K562 (cell line): ENCODE data around the gene ZDHHC20. TPM values are rescaled to one million over a fixed set of nuclear protein-coding genes. Genes with fewer than 3 reads are reported as not detected.

ENCODE experiments used
- ATAC-seq: fragments of 200-7000 bp; cut with Tn5 transposase; 3 replicates; pipeline ENCODE4 v1.9.1; 2020; ENCODE audit warnings: moderate library complexity
- BruUV-seq: library from RNA; stranded (reverse); fragments of 400-500 nt; replicated peaks from 2 replicates; lab custom pipeline; 2021; lab: Mats Ljungman, UMichigan
- CTCF ChIA-PET: fragments of 300-600 bp; formaldehyde crosslinking; extraction: SDS; loops from one replicate; lab custom pipeline; 2021; ENCODE audit warnings: low intra/inter-chr PET ratio; lab: Yijun Ruan, JAX
- POLR2A ChIA-PET: fragments of 300-600, 350-650 bp; sonication (Branson Sonifier 250); formaldehyde crosslinking; extraction: SDS; loops from one replicate; lab custom pipeline; 2021; ENCODE audit warnings: antibody characterized with exemption, inconsistent platforms; lab: Yijun Ruan, JAX
- DNase-seq, 4 experiments: peaks; one replicate each; pipeline versions ENCODE4 v3.0.0 to v3.0.0-alpha.2; 2011 to 2018; ENCODE audit warnings: low spot score in 3 of 4, mixed read lengths in 3 of 4; ENCODE audit errors: extremely low read depth in 1 of 4
- FAIRE-seq: peaks from 2 replicates; lab custom pipeline; 2011; peaks lifted over from hg19 to GRCh38; lab: Jason Lieb, UNC
- H2AFZ ChIP-seq: 2 replicates; pipeline ENCODE4 v1.6.0; 2011; ENCODE audit warnings: low read depth, low read length, control low read depth, inconsistent platforms
- H3K27ac ChIP-seq: fragments of 200-600 bp; 3 replicates; pipeline ENCODE4 v1.8.0; 2011; ENCODE audit warnings: low read depth, mild to moderate bottlenecking, control low read depth, inconsistent platforms, low read length, moderate library complexity, mixed read lengths; ENCODE audit errors: extremely low read depth
- H3K27me3 ChIP-seq, 2 experiments: fragments of 300-600 bp in 1 of 2; 2 replicates in 1 of 2; 3 replicates in 1 of 2; pipeline versions ENCODE4 v1.6.0 to v1.8.0; 2011; ENCODE audit warnings: inconsistent platforms in 2 of 2, low read length in 2 of 2, mild to moderate bottlenecking in 1 of 2, mixed read lengths in 1 of 2, moderate library complexity in 1 of 2; ENCODE audit not compliant: control insufficient read depth in 2 of 2, insufficient read depth in 2 of 2
- H3K36me3 ChIP-seq: fragments of 300-600 bp; 3 replicates; pipeline ENCODE4 v1.8.0; 2011; ENCODE audit warnings: mild to moderate bottlenecking, low read length, inconsistent platforms; ENCODE audit not compliant: control insufficient read depth, insufficient read depth
- H3K4me1 ChIP-seq, 2 experiments: fragments of 200-600 bp in 1 of 2; replicated peaks in 1 of 2; 2 replicates in 1 of 2; 3 replicates in 1 of 2; pipeline versions ENCODE4 v1.5.1 to v1.8.0; 2011; ENCODE audit warnings: inconsistent platforms in 2 of 2, low read length in 2 of 2, mild to moderate bottlenecking in 1 of 2, mixed read lengths in 1 of 2, moderate library complexity in 1 of 2; ENCODE audit not compliant: control insufficient read depth in 2 of 2, insufficient read depth in 2 of 2
- H3K4me2 ChIP-seq: 2 replicates; pipeline ENCODE4 v1.6.1; 2011; ENCODE audit warnings: low read length, control low read depth, inconsistent platforms, mixed read lengths; ENCODE audit not compliant: insufficient read depth
- H3K4me3 ChIP-seq: fragments of 200-600 bp; sonication (generic), shearing (Covaris generic); 2 replicates; pipeline ENCODE4 v1.5.1; 2016; ENCODE audit warnings: control low read depth, inconsistent platforms
- H3K79me2 ChIP-seq: fragments of 200-600 bp; 3 replicates; pipeline ENCODE4 v1.8.0; 2011; ENCODE audit warnings: low read length, inconsistent platforms; ENCODE audit not compliant: control insufficient read depth, insufficient read depth
- H3K9ac ChIP-seq, 2 experiments: 2 replicates each; pipeline versions ENCODE4 v1.6.0 to v1.6.1; 2011; ENCODE audit warnings: low read depth in 2 of 2, low read length in 2 of 2, control low read depth in 1 of 2, inconsistent platforms in 1 of 2, mild to moderate bottlenecking in 1 of 2, mixed read lengths in 1 of 2; ENCODE audit not compliant: insufficient read depth in 1 of 2
- H3K9me1 ChIP-seq: one replicate; pipeline ENCODE4 v1.6.0; 2011; ENCODE audit warnings: inconsistent platforms, mild to moderate bottlenecking, low read length, moderate library complexity; ENCODE audit not compliant: control insufficient read depth, insufficient read depth
- H3K9me3 ChIP-seq: replicated peaks from 2 replicates; pipeline ENCODE4 v1.5.1; 2011; ENCODE audit warnings: low read depth, low read length, inconsistent platforms; ENCODE audit not compliant: control insufficient read depth, insufficient read depth
- H4K20me1 ChIP-seq: replicated peaks from 2 replicates; pipeline ENCODE4 v1.6.1; 2011; ENCODE audit warnings: low read length, inconsistent platforms, mixed read lengths; ENCODE audit not compliant: control insufficient read depth, insufficient read depth
- CTBP1 ChIP-seq: fragments of 450-650 bp; IDR thresholded peaks from 2 replicates; pipeline ENCODE4 v1.6.1; 2016; ENCODE audit warnings: borderline replicate concordance
- IFI16 ChIP-seq: fragments of 250-450 bp; sonication (Bioruptor Pico); IDR thresholded peaks from 2 replicates; pipeline ENCODE4 v2.1.2; 2022; ENCODE audit warnings: mild to moderate bottlenecking, inconsistent platforms
- NONO ChIP-seq, 2 experiments: fragments of 200-400 bp in 1 of 2; fragments of 450-650 bp in 1 of 2; formaldehyde crosslinking in 1 of 2; IDR thresholded peaks; 2 replicates each; pipeline ENCODE4 v1.6.1; 2017; ENCODE audit warnings: low read depth in 2 of 2, mild to moderate bottlenecking in 2 of 2, moderate library complexity in 2 of 2, low read length in 1 of 2
- POLR2A ChIP-seq: fragments of 450-650 bp; conservative IDR thresholded peaks from 2 replicates; pipeline ENCODE4 v1.6.1; 2016
- RAD21 ChIP-seq, 2 experiments: fragments of 250-450 bp in 1 of 2; fragments of 450-650 bp in 1 of 2; sonication (Bioruptor Pico) in 1 of 2; formaldehyde crosslinking in 1 of 2; IDR thresholded peaks in 1 of 2; conservative IDR thresholded peaks in 1 of 2; 2 replicates each; pipeline versions ENCODE4 v1.4.0 to v1.8.0; 2020 to 2022; ENCODE audit warnings: mild to moderate bottlenecking in 2 of 2, moderate library complexity in 1 of 2
- TARDBP ChIP-seq: fragments of 450-650 bp; IDR thresholded peaks from 2 replicates; pipeline ENCODE4 v1.6.1; 2016
- ZBED1 ChIP-seq: IDR thresholded peaks from 2 replicates; pipeline ENCODE4 v1.6.1; 2014
- ZNF586 ChIP-seq: fragments of 450-650 bp; formaldehyde crosslinking; conservative IDR thresholded peaks from 2 replicates; pipeline ENCODE4 v1.4.0; 2020; ENCODE audit warnings: mild to moderate bottlenecking, moderate library complexity
- WGBS: fragments of 100-300 bp; shearing (Covaris generic); methylation state at CpG from one replicate; pipeline ENCODE4 v1.1.6; 2016; ENCODE audit warnings: low coverage, mixed read lengths; ENCODE audit not compliant: insufficient coverage; ENCODE audit errors: missing lambda C conversion rate; 5-methylcytosine and 5-hydroxymethylcytosine counted together
- in situ Hi-C: fragments of 300-500 bp; cut with MboI; formaldehyde crosslinking; loops from 4 replicates; pipeline ENCODE4 v1.15.0; 2018; ENCODE audit warnings: inconsistent platforms, mixed read lengths
- intact Hi-C: fragments of 100-400 bp; cut with micrococcal nuclease; formaldehyde crosslinking; loops from 2 replicates; pipeline ENCODE4 v1.14.2; 2022
- polyA plus RNA-seq, 8 experiments: library from polyadenylated mRNA; depleted of rRNA in 4 of 8; stranded (reverse) in 5 of 8; unstranded in 3 of 8; fragments of >200 nt; fragmentation: Nextera tagmentation in 2 of 8; fragmentation: Illumina TruSeq in 1 of 8; extraction: Ambion mirVana in 2 of 8; extraction: Trizol in 1 of 8; gene quantifications; 2 replicates each; pipeline versions ENCODE4 v1.2.1 to v1.2.3, GENCODE V29; 2011 to 2014; ENCODE audit warnings: inconsistent platforms in 1 of 8, missing spikeins in 1 of 8
- total RNA-seq, 7 experiments: library from RNA; depleted of rRNA in 6 of 7; stranded (reverse); fragments of >200 nt in 6 of 7; fragmentation: Illumina TruSeq in 2 of 7; extraction: Trizol in 2 of 7; gene quantifications; 2 replicates each; pipeline versions ENCODE4 v1.2.1 to v1.2.3, GENCODE V29; 2011 to 2021; ENCODE audit warnings: low replicate concordance in 1 of 7
- TF ChIP-seq, protein P1 (sequence below): sonication (generic); formaldehyde crosslinking; IDR thresholded peaks from 2 replicates; pipeline ENCODE4 v1.8.0; 2023; ENCODE audit warnings: missing genetic modification reagents, mild to moderate bottlenecking, borderline replicate concordance
- TF ChIP-seq, protein P2 (sequence below), 3 experiments: IDR thresholded peaks in 2 of 3; conservative IDR thresholded peaks in 1 of 3; 2 replicates each; pipeline ENCODE4 v1.5.1; 2011 to 2012; ENCODE audit warnings: low read length in 3 of 3, mild to moderate bottlenecking in 3 of 3, control low read depth in 2 of 3, improper control_type of control experiment in 1 of 3, inconsistent platforms in 1 of 3, low read depth in 1 of 3, mixed read lengths in 1 of 3, moderate library complexity in 1 of 3; ENCODE audit not compliant: insufficient read depth in 2 of 3

Gene ZDHHC20
- total and polyA plus RNA-seq, 9 of the 15 experiments (the other 6 are each of a cell fraction or from before 2014, with no cell fraction given), result 2.7 to 20.9 (median 15.8) TPM

DNA sequence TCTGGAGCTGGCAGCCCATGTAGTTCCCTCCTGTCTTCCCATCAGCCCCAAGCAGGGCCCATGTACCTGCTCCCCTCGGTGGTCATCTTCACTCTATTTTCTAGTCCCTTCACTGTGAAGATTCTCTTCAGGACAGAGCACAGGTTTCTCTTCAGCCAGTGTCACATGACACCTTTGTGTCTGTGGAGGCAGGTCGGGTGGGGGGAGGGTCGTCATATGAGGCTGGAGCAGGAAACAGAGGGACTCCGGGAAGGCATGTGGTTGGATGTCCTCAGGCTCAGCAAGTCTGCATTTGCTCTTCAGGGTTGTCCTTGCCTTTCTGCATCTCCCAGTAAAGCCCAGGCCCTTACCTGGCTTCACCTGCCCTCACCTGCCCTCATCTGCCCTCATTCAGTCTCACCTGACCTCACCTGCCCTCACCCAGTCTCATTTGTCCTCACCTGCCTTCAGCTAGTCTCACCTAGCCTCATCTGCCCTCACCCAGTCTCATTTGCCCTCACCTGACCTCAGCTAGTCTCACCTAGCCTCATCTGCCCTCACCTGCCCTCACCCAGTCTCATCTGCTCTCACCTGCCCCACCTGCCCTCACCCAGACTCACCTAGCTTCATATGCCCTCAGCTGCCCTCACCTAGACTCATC lies 120.3 kb downstream of the ZDHHC20 start (continued):
- TF ChIP-seq, protein P1, sequence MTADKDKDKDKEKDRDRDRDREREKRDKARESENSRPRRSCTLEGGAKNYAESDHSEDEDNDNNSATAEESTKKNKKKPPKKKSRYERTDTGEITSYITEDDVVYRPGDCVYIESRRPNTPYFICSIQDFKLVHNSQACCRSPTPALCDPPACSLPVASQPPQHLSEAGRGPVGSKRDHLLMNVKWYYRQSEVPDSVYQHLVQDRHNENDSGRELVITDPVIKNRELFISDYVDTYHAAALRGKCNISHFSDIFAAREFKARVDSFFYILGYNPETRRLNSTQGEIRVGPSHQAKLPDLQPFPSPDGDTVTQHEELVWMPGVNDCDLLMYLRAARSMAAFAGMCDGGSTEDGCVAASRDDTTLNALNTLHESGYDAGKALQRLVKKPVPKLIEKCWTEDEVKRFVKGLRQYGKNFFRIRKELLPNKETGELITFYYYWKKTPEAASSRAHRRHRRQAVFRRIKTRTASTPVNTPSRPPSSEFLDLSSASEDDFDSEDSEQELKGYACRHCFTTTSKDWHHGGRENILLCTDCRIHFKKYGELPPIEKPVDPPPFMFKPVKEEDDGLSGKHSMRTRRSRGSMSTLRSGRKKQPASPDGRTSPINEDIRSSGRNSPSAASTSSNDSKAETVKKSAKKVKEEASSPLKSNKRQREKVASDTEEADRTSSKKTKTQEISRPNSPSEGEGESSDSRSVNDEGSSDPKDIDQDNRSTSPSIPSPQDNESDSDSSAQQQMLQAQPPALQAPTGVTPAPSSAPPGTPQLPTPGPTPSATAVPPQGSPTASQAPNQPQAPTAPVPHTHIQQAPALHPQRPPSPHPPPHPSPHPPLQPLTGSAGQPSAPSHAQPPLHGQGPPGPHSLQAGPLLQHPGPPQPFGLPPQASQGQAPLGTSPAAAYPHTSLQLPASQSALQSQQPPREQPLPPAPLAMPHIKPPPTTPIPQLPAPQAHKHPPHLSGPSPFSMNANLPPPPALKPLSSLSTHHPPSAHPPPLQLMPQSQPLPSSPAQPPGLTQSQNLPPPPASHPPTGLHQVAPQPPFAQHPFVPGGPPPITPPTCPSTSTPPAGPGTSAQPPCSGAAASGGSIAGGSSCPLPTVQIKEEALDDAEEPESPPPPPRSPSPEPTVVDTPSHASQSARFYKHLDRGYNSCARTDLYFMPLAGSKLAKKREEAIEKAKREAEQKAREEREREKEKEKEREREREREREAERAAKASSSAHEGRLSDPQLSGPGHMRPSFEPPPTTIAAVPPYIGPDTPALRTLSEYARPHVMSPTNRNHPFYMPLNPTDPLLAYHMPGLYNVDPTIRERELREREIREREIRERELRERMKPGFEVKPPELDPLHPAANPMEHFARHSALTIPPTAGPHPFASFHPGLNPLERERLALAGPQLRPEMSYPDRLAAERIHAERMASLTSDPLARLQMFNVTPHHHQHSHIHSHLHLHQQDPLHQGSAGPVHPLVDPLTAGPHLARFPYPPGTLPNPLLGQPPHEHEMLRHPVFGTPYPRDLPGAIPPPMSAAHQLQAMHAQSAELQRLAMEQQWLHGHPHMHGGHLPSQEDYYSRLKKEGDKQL (CRISPR knock-in tag), result no peak

DNA sequence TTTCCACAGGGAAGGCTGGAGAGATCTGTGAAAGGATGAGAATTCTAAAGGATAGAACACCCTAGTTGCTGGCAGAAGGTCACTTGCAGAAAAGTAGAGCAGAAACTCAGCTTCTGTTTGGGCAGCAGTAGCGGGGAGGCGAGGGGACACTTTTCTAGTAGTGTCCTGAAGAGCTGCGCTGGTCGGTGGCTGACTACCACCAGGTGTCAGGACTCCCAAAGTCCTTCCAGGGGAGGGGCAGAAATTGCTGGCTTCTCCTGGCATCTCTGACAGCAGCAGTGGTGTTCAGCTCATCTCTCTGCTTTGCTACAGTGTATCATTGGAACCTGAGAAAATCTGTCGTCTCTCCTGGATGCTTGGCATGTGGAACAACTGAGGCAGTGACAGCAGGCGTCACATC lies 120.9 kb downstream of the ZDHHC20 start:
- H3K36me3 ChIP-seq, result no peaks in the 10 kb centered on the region
- H2AFZ ChIP-seq, result no peak overlapping the region
- no peak for FAIRE-seq
- no peak overlapping the region for H3K27ac ChIP-seq
- CTCF ChIA-PET, result interaction anchor here (0.6 kb wide), 1 partner anchor 231 kb away, joined by 3 read pairs; no protein-coding TSS in a partner anchor
- H3K4me1 ChIP-seq, result no peaks in the 10 kb centered on the region
- H3K9me3 ChIP-seq, result no peaks in the 10 kb centered on the region
- peaks cover 0 to 4% of the 10 kb centered on the region in 2 experiments; a peak in 1 of 5 replicates for H3K27me3 ChIP-seq
- TF ChIP-seq POLR2A (no peak), ZNF586 (CRISPR knock-in tag) (no peak), RAD21 (CRISPR knock-in tag; conservative IDR thresholded peaks at IDR 0.05 in 1 of 2, IDR thresholded peaks at IDR 0.05 in 1 of 2) (peak in 1 of 2 experiments; percentile 20; a peak in 1 of 4 replicates), ZBED1 (no peak), TARDBP (no peak), NONO (IDR thresholded peaks at IDR 0.05; ENCODE audit: low read depth in 2 of 2, low read length in 1 of 2) (no peak), IFI16 (CRISPR knock-in tag) (no peak), CTBP1 (no peak)
- TF ChIP-seq, protein P2, sequence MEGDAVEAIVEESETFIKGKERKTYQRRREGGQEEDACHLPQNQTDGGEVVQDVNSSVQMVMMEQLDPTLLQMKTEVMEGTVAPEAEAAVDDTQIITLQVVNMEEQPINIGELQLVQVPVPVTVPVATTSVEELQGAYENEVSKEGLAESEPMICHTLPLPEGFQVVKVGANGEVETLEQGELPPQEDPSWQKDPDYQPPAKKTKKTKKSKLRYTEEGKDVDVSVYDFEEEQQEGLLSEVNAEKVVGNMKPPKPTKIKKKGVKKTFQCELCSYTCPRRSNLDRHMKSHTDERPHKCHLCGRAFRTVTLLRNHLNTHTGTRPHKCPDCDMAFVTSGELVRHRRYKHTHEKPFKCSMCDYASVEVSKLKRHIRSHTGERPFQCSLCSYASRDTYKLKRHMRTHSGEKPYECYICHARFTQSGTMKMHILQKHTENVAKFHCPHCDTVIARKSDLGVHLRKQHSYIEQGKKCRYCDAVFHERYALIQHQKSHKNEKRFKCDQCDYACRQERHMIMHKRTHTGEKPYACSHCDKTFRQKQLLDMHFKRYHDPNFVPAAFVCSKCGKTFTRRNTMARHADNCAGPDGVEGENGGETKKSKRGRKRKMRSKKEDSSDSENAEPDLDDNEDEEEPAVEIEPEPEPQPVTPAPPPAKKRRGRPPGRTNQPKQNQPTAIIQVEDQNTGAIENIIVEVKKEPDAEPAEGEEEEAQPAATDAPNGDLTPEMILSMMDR (IDR thresholded peaks at IDR 0.05 in 2 of 3, conservative IDR thresholded peaks at IDR 0.05 in 1 of 3; ENCODE audit: insufficient read depth in 2 of 3, low read depth in 1 of 3, low read length in 3 of 3), result peak in 2 of 3 experiments; percentile 11 to 22; a peak in 2 of 6 replicates
- TF ChIP-seq, all 486 proteins: peak for 2
- POLR2A ChIA-PET, result no interaction called here
- no TSS peak for BruUV-seq
- peak; percentile 59; the same call in 1 of the 3 replicates for ATAC-seq
- DNase-seq, result peak in 1 of 4 experiments; percentile 14
- Histone ChIP-seq H3K9me1 (no peaks in the 10 kb centered on the region), H3K79me2 (no peaks in the 10 kb centered on the region), H3K9ac (no peak overlapping the region), H3K4me3 (no peak overlapping the region), H3K4me2 (no peak overlapping the region), H4K20me1 (no peaks in the 10 kb centered on the region)
- in situ Hi-C loops (no loop called here), intact Hi-C loops (no loop called here)
- 10% methylated on average over 6 of the region's 6 CpGs for WGBS
